H9 (cell line): Measurements from ENCODE around the gene SPDEF. TPM values are rescaled to one million over a fixed set of nuclear protein-coding genes. Genes with fewer than 3 reads are reported as not detected.

Experiments used
- DNase-seq: peaks from one replicate; pipeline ENCODE4 v3.0.0-alpha.2; 2017
- H2AFZ ChIP-seq: one replicate; pipeline ENCODE4 v1.6.1; 2013; ENCODE audit warnings: mild to moderate bottlenecking, low read length, control low read depth, moderate library complexity
- H2AK5ac ChIP-seq: 2 replicates; pipeline ENCODE4 v1.6.1; 2013; ENCODE audit warnings: low read length, control low read depth, mixed read lengths; ENCODE audit not compliant: insufficient read length
- H2BK120ac ChIP-seq: one replicate; pipeline ENCODE4 v1.6.1; 2013; ENCODE audit warnings: low read depth, mild to moderate bottlenecking, low read length, control low read depth, inconsistent platforms; ENCODE audit not compliant: poor library complexity, severe bottlenecking
- H2BK12ac ChIP-seq: 2 replicates; pipeline ENCODE4 v1.6.1; 2013; ENCODE audit warnings: low read length, control low read depth, mixed read lengths, low read depth; ENCODE audit not compliant: insufficient read length
- H2BK15ac ChIP-seq: 2 replicates; pipeline ENCODE4 v1.6.1; 2013; ENCODE audit warnings: low read depth, low read length, control low read depth
- H2BK20ac ChIP-seq: one replicate; pipeline ENCODE4 v1.6.1; 2013; ENCODE audit warnings: low read depth, mild to moderate bottlenecking, low read length, control low read depth, inconsistent platforms; ENCODE audit not compliant: poor library complexity, severe bottlenecking
- H2BK5ac ChIP-seq: 2 replicates; pipeline ENCODE4 v1.6.1; 2013; ENCODE audit warnings: low read length, control low read depth, mixed read lengths; ENCODE audit not compliant: insufficient read length
- H3K14ac ChIP-seq: 2 replicates; pipeline ENCODE4 v1.6.1; 2013; ENCODE audit warnings: low read length, control low read depth; ENCODE audit not compliant: insufficient read depth
- H3K18ac ChIP-seq: 2 replicates; pipeline ENCODE4 v1.6.1; 2013; ENCODE audit warnings: low read depth, mild to moderate bottlenecking, mixed read lengths, low read length, control low read depth; ENCODE audit not compliant: insufficient read length
- H3K23ac ChIP-seq: 2 replicates; pipeline ENCODE4 v1.6.1; 2013; ENCODE audit warnings: low read length, control low read depth, mixed read lengths, low read depth; ENCODE audit not compliant: insufficient read length
- H3K23me2 ChIP-seq: 2 replicates; pipeline ENCODE4 v1.6.1; 2013; ENCODE audit warnings: low read depth, mild to moderate bottlenecking, mixed read lengths, low read length, control low read depth; ENCODE audit not compliant: insufficient read length, poor library complexity, severe bottlenecking
- H3K27ac ChIP-seq: 2 replicates; pipeline ENCODE4 v1.5.1; 2013; ENCODE audit warnings: low read length, control low read depth, mixed read lengths, low read depth; ENCODE audit not compliant: insufficient read length
- H3K27me3 ChIP-seq: 2 replicates; pipeline ENCODE4 v1.6.1; 2013; ENCODE audit warnings: low read length, control low read depth, inconsistent platforms; ENCODE audit not compliant: insufficient read depth
- H3K4ac ChIP-seq: 2 replicates; pipeline ENCODE4 v1.6.1; 2013; ENCODE audit warnings: low read depth, mild to moderate bottlenecking, control low read depth, inconsistent platforms, low read length, moderate library complexity
- H3K4me1 ChIP-seq: 2 replicates; pipeline ENCODE4 v1.6.1; 2013; ENCODE audit warnings: low read length, control low read depth, inconsistent platforms; ENCODE audit not compliant: insufficient read depth
- H3K4me2 ChIP-seq: 2 replicates; pipeline ENCODE4 v1.6.1; 2013; ENCODE audit warnings: low read length, control low read depth, mixed read lengths; ENCODE audit not compliant: insufficient read length, insufficient read depth
- H3K56ac ChIP-seq: 2 replicates; pipeline ENCODE4 v1.6.1; 2013; ENCODE audit warnings: low read depth, mild to moderate bottlenecking, mixed read lengths, low read length, control low read depth; ENCODE audit not compliant: insufficient read length
- H3K79me1 ChIP-seq: 2 replicates; pipeline ENCODE4 v1.6.1; 2013; ENCODE audit warnings: low read depth, mild to moderate bottlenecking, moderate library complexity, low read length, control low read depth, inconsistent platforms; ENCODE audit not compliant: insufficient read depth, poor library complexity, severe bottlenecking
- H3K79me2 ChIP-seq: 2 replicates; pipeline ENCODE4 v1.6.1; 2013; ENCODE audit warnings: low read length, control low read depth, inconsistent platforms; ENCODE audit not compliant: insufficient read depth
- H3K9ac ChIP-seq: 2 replicates; pipeline ENCODE4 v1.6.1; 2013; ENCODE audit warnings: low read length, control low read depth, mixed read lengths; ENCODE audit not compliant: insufficient read length; ENCODE audit errors: extremely low read depth
- H3K9me3 ChIP-seq: one replicate; pipeline ENCODE4 v1.6.1; 2013; ENCODE audit warnings: low read depth, low read length, inconsistent platforms; ENCODE audit not compliant: control insufficient read depth
- H3T11ph ChIP-seq: one replicate; pipeline ENCODE4 v1.6.1; 2013; ENCODE audit warnings: mild to moderate bottlenecking, low read length, control low read depth, inconsistent platforms
- H4K20me1 ChIP-seq: one replicate; pipeline ENCODE4 v1.6.1; 2013; ENCODE audit not compliant: control insufficient read depth, insufficient read length, insufficient read depth
- H4K5ac ChIP-seq: 2 replicates; pipeline ENCODE4 v1.6.1; 2013; ENCODE audit warnings: low read depth, mild to moderate bottlenecking, mixed read lengths, low read length, control low read depth; ENCODE audit not compliant: insufficient read length
- H4K8ac ChIP-seq: replicated peaks from 2 replicates; pipeline ENCODE4 v1.6.1; 2013; ENCODE audit warnings: low read length, control low read depth, mixed read lengths, low read depth; ENCODE audit not compliant: insufficient read length
- H4K91ac ChIP-seq: 2 replicates; pipeline ENCODE4 v1.6.1; 2013; ENCODE audit warnings: low read depth, mild to moderate bottlenecking, moderate library complexity, mixed read lengths, low read length, control low read depth; ENCODE audit not compliant: insufficient read length
- H3K27ac Mint-ChIP-seq, 3 experiments: 2 replicates in 2 of 3; 3 replicates in 1 of 3; pipeline ENCODE4 v1.8.0; 2020 to 2021; ENCODE audit warnings: mixed read lengths in 3 of 3, mild to moderate bottlenecking in 1 of 3, moderate library complexity in 1 of 3
- H3K27me3 Mint-ChIP-seq: 2 replicates; pipeline ENCODE4 v1.8.0; 2021; ENCODE audit warnings: low read depth, mild to moderate bottlenecking, moderate library complexity, mixed read lengths
- H3K36me3 Mint-ChIP-seq, 3 experiments: 2 replicates in 2 of 3; 3 replicates in 1 of 3; pipeline ENCODE4 v1.8.0; 2020 to 2021; ENCODE audit warnings: low read depth in 3 of 3, mixed read lengths in 3 of 3; ENCODE audit not compliant: insufficient read depth in 1 of 3
- H3K4me1 Mint-ChIP-seq, 2 experiments: 2 replicates each; pipeline ENCODE4 v1.8.0; 2020; ENCODE audit warnings: mixed read lengths in 2 of 2
- H3K4me3 Mint-ChIP-seq, 2 experiments: 2 replicates in 1 of 2; 3 replicates in 1 of 2; pipeline ENCODE4 v1.8.0; 2020 to 2021; ENCODE audit warnings: mild to moderate bottlenecking in 2 of 2, mixed read lengths in 2 of 2, moderate library complexity in 1 of 2
- H3K9me3 Mint-ChIP-seq, 2 experiments: 2 replicates in 1 of 2; 3 replicates in 1 of 2; pipeline ENCODE4 v1.8.0; 2020; ENCODE audit warnings: mild to moderate bottlenecking in 2 of 2, mixed read lengths in 2 of 2, moderate library complexity in 1 of 2
- CTCF ChIP-seq: fragments of 200-600 bp; sonication (generic); conservative IDR thresholded peaks from 3 replicates; pipeline ENCODE4 v1.8.0; 2021; ENCODE audit warnings: antibody characterized with exemption, mild to moderate bottlenecking
- WGBS: extraction: QIAGEN DNeasy Blood & Tissue Kit; methylation state at CpG from one replicate; pipeline ENCODE4 v1.1.7; 2013; ENCODE audit warnings: missing lambda C conversion rate, low lambda C conversion rate, mixed read lengths; ENCODE audit not compliant: insufficient read length; ENCODE audit errors: extremely low coverage; 5-methylcytosine and 5-hydroxymethylcytosine counted together
- total RNA-seq: library from RNA; stranded (reverse); gene quantifications from 2 replicates; pipeline ENCODE4 v1.2.1, GENCODE V29; 2021

The SPDEF gene
- total RNA-seq, 1 experiment from 2014 or later, result 0.15 TPM

GRCh38 chr6:34544052-34544604 lies 12.0 kb downstream of the SPDEF start:
- no peaks in the 10 kb centered on the region for H3K4me1 ChIP-seq
- H4K91ac ChIP-seq, result no peak overlapping the region
- no peak overlapping the region for H3K4me3 Mint-ChIP-seq
- H3K4me2 ChIP-seq, result no peak overlapping the region
- H3K23me2 ChIP-seq, result no peaks in the 10 kb centered on the region
- no peak overlapping the region for H4K5ac ChIP-seq
- H3T11ph ChIP-seq, result no peak overlapping the region
- H2BK20ac ChIP-seq, result no peak overlapping the region
- H3K36me3 Mint-ChIP-seq, result no peaks in the 10 kb centered on the region
- H2AFZ ChIP-seq, result no peak overlapping the region
- H3K27ac ChIP-seq, result no peak overlapping the region
- no peaks in the 10 kb centered on the region for H3K79me1 ChIP-seq
- no peak overlapping the region for H3K18ac ChIP-seq
- no peaks in the 10 kb centered on the region for H3K27me3 ChIP-seq
- H2BK120ac ChIP-seq, result no peak overlapping the region
- H3K4ac ChIP-seq, result no peak overlapping the region
- no peak overlapping the region for H2BK5ac ChIP-seq
- no peak for TF ChIP-seq CTCF
- no CpG with 5 or more reads among the region's 27 CpGs for WGBS
- H4K20me1 ChIP-seq, result no peaks in the 10 kb centered on the region
- no peak overlapping the region for H2AK5ac ChIP-seq
- H3K27ac Mint-ChIP-seq, result no peak overlapping the region
- DNase-seq, result no peak
- no peak overlapping the region for H3K9ac ChIP-seq
- no peaks in the 10 kb centered on the region for H3K79me2 ChIP-seq
- no peak overlapping the region for H3K56ac ChIP-seq
- peaks cover 7 to 18% of the 10 kb centered on the region in 2 experiments; a peak in 3 of 4 replicates for H3K4me1 Mint-ChIP-seq
- H3K9me3 ChIP-seq, result no peaks in the 10 kb centered on the region
- no peak overlapping the region for H2BK15ac ChIP-seq
- no peak overlapping the region for H3K23ac ChIP-seq
- H3K27me3 Mint-ChIP-seq, result no peaks in the 10 kb centered on the region; the same call in none of the 2 replicates
- no peak overlapping the region for H4K8ac ChIP-seq
- no peaks in the 10 kb centered on the region for H3K9me3 Mint-ChIP-seq
- no peak overlapping the region for H2BK12ac ChIP-seq
- no peak overlapping the region; the same call in 1 of the 2 replicates for H3K14ac ChIP-seq
